Inferior parietal cortex (tissue), 1 donor: ENCODE data around the gene STK26.
"Not testable (repeated sequence)": the region's sequence is repeated elsewhere in the genome, so short reads cannot be mapped to it uniquely, and the experiment has no call there.

Source experiments
- DNase-seq: peaks from one replicate; pipeline ENCODE4 v3.0.0-alpha.2; 2016; ENCODE audit errors: extremely low spot score

Gene STK26

GRCh38 chrX:132037479-132037993 lies 14.4 kb downstream of the STK26 start:
- no peak for DNase-seq

DNA sequence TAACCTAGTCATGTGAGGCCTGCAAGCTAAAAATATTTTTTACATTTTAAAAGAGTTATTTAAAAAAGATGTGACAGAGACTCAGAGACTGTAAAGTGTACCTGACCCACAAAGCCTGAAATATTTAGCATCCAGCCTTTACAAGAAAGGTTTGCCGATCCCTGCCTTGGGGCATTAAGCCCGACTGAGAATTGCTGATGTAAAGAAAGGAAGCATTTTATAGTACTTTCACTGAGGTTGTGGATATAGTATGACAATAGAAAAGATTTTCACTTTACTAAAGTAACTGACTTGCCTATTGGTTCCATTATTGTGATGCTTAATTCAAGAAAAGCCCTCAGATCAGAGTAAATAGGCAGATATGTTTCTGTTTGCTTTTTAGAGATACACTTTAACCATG lies 17.0 kb downstream of the STK26 start:
- no peak for DNase-seq

DNA sequence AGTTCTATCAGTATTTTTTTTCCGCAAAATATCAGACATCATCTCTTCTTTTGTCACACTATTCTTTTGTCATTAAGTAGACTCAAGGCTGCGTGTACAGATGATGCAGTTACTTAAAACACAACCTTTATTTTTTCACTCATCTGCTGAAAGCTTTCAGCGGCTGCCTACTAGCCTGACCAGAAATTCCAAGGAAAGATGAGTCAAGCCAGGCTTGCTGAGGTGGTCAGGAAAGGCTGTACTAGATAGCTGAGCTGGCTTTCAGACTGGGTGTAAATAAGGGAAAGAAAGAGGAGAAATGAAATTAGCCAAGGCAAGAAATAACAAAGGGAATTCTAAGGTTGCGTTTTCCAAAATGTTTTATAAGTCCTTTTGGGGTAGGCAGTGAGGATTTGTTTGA lies 17.9 kb downstream of the STK26 start:
- DNase-seq, result no peak

DNA sequence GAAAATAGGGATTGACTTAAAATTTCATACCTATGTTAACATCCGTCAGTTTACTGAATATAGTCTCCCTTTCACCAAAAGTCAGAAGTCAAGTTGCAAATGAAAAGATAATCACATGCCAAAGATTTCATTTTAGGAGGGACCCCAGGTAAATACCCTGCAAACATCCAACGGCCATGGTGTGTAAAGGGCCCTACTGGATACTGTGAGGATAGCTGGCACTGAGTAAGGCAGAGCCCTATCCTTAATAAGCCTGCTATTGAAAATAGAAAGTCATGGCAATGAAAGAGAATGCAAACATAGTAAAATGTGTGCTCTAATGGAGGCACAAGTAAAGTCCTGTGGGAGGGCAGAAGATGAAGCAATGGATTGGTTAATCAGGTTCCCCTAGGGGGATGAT lies 20.9 kb downstream of the STK26 start:
- DNase-seq, result no peak

DNA sequence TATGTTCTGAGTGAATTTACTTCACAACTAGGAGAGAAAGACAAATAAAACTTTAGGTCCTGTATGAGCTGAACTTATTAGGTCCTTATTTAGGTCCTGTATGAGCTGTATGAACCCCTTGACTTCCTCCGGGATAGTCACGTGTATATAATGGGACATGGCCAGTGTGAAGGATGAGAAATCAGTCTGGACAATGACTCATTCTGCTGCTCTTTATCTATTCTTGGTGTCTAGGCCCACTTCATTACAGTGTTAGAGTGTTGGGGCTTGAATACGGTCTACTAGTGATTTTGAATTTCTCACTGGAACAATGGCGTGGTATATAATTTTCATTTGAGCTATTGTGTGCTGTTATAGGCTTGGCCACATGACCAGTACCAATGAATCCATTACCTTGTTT lies 21.9 kb downstream of the STK26 start:
- DNase-seq, result no peak

- DNase-seq, result no peak
Observed at GRCh38 chrX:132045456-132045855, 22.4 kb downstream of the STK26 start.

GRCh38 chrX:132046533-132046932 lies 23.4 kb downstream of the STK26 start:
- DNase-seq, result no peak

DNA sequence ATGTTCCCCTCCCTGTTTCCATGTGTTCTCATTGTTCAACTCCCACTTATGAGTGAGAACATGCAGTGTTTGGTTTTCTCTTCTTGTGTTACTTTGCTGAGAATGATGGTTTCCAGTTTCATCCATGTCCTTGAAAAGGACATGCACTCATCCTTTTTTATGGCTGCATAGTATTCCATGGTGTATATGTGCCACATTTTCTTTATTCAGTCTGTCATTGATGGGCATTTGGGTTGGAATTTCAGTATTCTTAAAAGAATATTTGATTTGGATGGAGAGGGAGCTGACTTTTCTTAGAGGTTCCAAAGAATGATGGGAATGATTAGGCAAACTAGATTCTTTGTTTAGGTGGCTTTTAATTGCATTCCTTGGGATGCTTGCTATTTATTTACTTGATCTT lies 28.7 kb downstream of the STK26 start:
- DNase-seq, result not testable (repeated sequence)

- DNase-seq, result no peak
Observed at GRCh38 chrX:132058050-132058449, 34.9 kb downstream of the STK26 start.

DNA sequence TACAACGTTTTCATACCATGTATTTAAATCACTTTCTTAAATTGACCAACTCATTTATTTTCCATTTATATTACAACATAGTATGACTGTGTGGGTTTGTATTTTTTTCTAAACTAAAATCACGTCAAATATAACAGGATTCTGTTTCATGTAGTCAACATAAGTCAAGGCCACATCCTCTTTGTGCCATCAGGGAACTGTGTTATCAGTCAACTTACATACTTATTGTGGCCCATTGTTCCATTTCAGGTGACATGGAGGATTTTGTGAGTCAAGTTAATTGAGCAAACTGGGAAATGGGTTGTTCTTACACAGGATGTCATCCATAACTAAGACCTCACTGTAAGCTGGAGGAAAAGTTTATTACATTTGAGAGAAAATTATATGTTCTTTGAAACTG lies 35.9 kb downstream of the STK26 start:
- DNase-seq, result no peak

GRCh38 chrX:132059973-132060540 lies 37.0 kb downstream of the STK26 start:
- DNase-seq, result no peak

GRCh38 chrX:132063334-132063733 lies 40.2 kb downstream of the STK26 start:
- no peak for DNase-seq

- DNase-seq, result no peak
Observed at GRCh38 chrX:132063862-132064261, 40.8 kb downstream of the STK26 start.

- no peak for DNase-seq
Observed at GRCh38 chrX:132068405-132068804, 45.3 kb downstream of the STK26 start.

DNA sequence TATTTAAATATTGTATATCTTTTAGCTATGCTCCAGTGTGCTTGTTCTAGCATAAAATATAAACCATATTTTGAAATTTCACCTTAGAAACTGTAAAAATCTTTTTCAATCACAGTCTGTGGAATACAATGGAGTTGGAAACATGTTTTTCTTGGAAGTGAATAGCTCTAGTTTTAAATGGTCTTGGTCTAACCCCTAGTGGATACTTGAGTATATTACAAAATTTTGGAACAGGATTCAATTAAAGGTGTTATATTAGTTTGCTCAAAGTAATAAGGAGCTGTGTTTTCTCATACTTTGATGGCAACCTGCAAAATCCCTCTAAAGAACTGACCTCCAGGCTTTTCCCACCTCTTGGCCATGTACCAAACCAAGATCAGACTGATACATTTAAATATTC lies 48.2 kb downstream of the STK26 start:
- peak; percentile 3 for DNase-seq

DNA sequence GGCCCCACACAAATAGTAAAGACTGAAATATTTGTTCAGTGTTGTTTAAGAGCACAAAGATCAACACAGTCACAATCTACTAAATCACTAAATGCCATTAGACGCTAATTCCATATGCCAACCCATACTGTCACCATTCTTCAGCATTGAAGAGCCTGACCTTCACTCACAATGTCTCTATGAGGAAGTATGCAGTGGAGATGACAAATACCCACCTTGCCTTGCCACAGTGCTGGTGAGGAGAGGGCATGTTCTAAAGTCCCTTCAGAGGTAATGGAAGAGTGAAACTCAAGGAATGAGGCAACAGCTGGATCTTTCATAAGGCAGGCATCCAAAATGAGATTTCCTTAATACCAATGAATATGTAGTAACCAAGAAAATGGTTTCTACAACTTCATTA lies 54.3 kb downstream of the STK26 start:
- DNase-seq, result no peak

DNA sequence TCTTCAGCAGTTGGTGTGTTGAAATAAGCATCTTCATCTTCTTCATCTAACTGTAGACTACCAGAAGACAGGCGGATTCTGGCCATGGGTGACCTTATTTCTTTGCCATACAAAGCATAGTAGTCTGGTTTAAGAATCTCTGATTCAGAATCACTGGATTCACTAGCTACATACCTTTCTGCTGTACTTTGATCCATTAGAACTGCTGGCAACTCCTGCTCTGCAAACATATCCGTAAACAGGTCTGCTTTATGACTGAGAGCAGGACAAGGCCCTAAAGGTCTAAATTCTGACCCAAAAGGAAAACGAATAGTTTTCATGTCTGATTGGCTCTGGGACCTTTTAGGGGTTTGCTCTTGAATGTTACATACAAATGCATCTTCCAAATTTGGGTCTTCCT lies 54.8 kb downstream of the STK26 start:
- no peak for DNase-seq

- no peak for DNase-seq
Observed at GRCh38 chrX:132085786-132086185, 62.7 kb downstream of the STK26 start.

DNA sequence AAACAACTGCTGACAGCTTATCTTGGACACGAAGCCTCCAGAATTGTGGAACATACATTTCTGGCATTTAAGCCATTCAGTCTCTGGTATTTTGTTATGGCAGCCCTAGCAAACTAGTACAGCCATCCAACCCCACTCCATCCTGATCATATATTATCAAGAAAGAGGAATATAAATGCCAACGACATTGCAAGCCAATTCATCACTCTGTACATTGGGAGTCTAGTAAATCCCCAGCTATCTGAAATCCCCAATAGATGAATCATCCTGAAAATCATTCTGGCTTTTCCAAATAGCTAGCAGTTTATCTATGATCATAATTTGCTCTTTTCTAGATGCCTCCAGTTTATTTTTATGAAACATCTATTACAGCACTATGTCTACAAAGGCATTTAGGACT lies 63.6 kb downstream of the STK26 start:
- DNase-seq, result no peak

DNA sequence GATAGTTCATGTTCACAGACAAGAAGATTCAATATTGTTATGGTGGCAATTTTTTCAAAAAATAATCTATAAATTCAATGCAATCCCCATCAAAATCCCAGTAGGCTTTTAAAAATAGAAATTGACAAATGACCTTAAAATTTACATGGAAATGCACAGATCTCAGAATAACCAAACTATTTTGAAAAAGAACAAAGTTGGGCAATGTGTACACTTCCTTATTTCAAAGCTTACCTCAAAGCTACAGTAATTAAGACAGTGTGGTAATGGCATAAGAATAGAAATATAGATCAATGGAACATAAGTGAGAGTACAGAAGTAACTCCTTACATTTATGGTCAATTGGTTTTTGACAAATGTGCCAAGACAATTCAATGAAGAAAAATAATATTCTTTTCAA lies 65.8 kb downstream of the STK26 start:
- DNase-seq, result no peak

DNA sequence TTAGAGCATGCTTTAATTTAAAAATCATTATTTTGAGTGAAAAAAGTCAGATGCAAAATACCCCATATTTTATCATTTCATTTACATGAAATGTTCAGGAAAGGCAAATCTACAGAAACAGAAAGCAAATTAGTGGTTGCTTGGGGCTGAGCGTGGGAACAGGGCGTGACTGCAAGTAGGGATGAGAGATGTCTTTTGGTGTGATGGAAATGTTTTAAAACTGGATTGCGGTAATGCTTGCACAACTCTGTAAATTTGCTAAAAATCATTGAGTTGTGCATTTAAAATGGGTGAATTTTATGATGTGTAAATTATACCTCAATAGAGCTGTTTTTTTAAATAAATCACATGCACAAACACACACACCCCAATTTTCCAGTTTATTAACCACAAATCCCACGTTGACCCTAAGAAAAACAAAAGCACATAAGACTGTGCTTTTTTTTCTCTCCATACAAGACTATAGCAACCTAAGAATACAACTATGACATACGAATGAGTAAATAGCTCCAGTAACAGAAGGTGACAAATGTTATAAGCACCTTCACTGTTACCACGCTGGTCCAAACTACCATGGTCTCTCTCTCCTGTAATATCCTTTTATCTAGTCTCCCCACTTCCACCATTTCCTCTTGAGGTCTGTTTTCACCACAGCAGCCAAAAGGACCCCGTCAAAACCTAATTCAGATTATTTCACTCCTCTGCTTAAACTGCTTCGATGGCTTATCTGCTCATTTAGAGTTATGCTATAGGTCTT lies 67.5 kb downstream of the STK26 start:
- no peak for DNase-seq

DNA sequence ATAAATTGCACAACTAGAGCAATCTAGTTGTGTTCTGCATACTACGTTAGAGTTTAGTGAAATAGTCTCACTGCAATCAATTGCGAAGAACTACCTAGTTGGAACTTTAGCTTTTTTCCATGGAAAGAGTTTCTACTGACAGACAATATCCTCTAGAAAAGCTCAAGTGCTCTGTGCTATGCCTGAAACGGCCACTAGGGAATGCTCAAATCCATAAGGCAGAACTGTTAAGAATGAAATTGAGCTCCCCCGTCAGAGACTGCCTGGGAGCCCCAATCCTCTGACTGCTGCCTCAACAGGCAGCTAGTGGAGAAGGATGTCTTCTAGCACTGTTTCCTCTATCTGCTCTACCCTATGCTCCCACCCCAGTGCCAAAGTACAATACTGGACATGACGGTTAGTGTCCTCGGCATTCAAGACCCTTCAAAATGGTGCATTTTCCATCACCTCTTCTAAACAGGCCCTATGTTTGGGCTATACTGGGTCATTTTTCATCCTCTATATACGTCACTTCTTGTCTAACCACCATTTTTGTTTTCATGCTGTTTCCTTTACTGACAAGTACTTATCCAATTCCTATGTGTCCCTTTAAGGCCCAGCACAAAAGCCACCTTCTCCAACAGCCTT lies 69.5 kb downstream of the STK26 start:
- DNase-seq, result peak; percentile 48

DNA sequence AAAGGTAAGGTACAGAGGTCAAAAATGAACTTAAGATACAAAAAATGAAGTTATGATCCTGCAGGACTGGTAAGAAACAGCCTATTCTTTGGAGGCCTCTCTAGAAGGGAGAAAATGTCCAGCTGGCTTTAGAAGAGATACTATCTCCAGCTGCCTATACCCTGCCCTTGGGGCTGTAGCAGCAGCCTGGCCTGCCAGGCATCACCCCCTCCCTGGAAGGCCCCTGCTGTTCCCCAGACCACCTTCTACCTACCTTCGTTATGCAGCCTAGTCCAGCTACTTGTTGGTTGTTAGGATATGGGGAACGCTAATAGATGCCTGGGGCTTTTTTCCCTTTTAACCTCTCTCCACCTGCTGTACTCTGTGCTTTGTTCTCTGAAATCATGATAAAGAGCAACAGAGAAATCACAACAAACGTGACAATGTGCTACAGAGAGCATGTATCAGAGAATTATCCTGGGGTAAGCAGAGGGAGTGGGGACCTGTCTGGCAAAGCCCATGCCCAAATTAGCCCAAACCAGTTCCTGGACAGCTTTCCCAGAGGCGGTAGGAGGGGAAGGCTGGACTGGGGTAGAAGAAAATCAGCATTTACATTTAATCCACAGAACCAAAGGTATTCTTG lies 70.2 kb downstream of the STK26 start:
- DNase-seq, result no peak
